GM12878 (cell line): ENCODE data around the gene RNF220. TPM values are rescaled to one million over a fixed set of nuclear protein-coding genes. Genes with fewer than 3 reads are reported as not detected.

Source experiments
- ATAC-seq: fragments of 200-7000 bp; cut with Tn5 transposase; 3 replicates; pipeline ENCODE4 v1.9.1; 2020; ENCODE audit warnings: mild to moderate bottlenecking, moderate library complexity
- BruUV-seq: library from RNA; stranded (reverse); fragments of 400-500 nt; replicated peaks from 2 replicates; lab custom pipeline; 2021; lab: Mats Ljungman, UMichigan
- CTCF ChIA-PET: fragments of 300-600 bp; sonication (Branson Sonifier 250); formaldehyde crosslinking; extraction: SDS; loops from one replicate; lab custom pipeline; 2021; ENCODE audit warnings: inconsistent platforms; lab: Yijun Ruan, JAX
- POLR2A ChIA-PET: fragments of 350-600 bp; formaldehyde crosslinking; extraction: SDS; loops from one replicate; lab custom pipeline; 2021; ENCODE audit warnings: inconsistent platforms; lab: Charles Lee
- RAD21 ChIA-PET: fragments of 300-600 bp; sonication (Branson Sonifier 250); formaldehyde crosslinking; loops from one replicate; lab custom pipeline; 2023; ENCODE audit warnings: antibody characterized with exemption; ENCODE audit not compliant: unreplicated experiment; lab: Charles Lee
- SMC1A ChIA-PET: fragments of 300-600 bp; sonication (Branson Sonifier 250); formaldehyde crosslinking; loops from one replicate; lab custom pipeline; 2023; ENCODE audit not compliant: unreplicated experiment, uncharacterized antibody; lab: Charles Lee
- DNase-seq: peaks from one replicate; pipeline ENCODE4 v3.0.0-alpha.2; 2011; ENCODE audit warnings: low read depth, low spot score
- FAIRE-seq: peaks from 3 replicates; lab custom pipeline; 2011; peaks lifted over from hg19 to GRCh38; lab: Jason Lieb, UNC
- H2AFZ ChIP-seq: 2 replicates; pipeline ENCODE4 v1.6.0; 2011; ENCODE audit warnings: low read depth, low read length, control low read depth; ENCODE audit not compliant: control insufficient read depth
- H3K27ac ChIP-seq: 2 replicates; pipeline ENCODE4 v1.5.1; 2011; ENCODE audit warnings: control low read depth; ENCODE audit not compliant: control insufficient read depth, insufficient read depth
- H3K27me3 ChIP-seq, 2 experiments: replicated peaks in 1 of 2; 2 replicates each; pipeline versions ENCODE4 v1.6.0 to v1.6.1; 2011; ENCODE audit warnings: low read length in 1 of 2; ENCODE audit not compliant: control insufficient read depth in 2 of 2, insufficient read depth in 2 of 2
- H3K36me3 ChIP-seq, 2 experiments: 2 replicates each; pipeline ENCODE4 v1.5.1; 2011; ENCODE audit warnings: low read length in 1 of 2; ENCODE audit not compliant: control insufficient read depth in 2 of 2, insufficient read depth in 2 of 2
- H3K4me1 ChIP-seq: 2 replicates; pipeline ENCODE4 v1.6.1; 2011; ENCODE audit warnings: mild to moderate bottlenecking, low read length, moderate library complexity, mixed read lengths; ENCODE audit not compliant: control insufficient read depth, insufficient read depth
- H3K4me2 ChIP-seq: 2 replicates; pipeline ENCODE4 v1.6.0; 2011; ENCODE audit warnings: control low read depth; ENCODE audit not compliant: control insufficient read depth, insufficient read depth
- H3K4me3 ChIP-seq: fragments of 200-600 bp; sonication (generic); 2 replicates; pipeline ENCODE4 v1.5.1; 2016
- H3K79me2 ChIP-seq: 2 replicates; pipeline ENCODE4 v1.6.0; 2011; ENCODE audit warnings: low read length; ENCODE audit not compliant: control insufficient read depth, insufficient read depth
- H3K9ac ChIP-seq: 2 replicates; pipeline ENCODE4 v1.8.0; 2011; ENCODE audit warnings: low read length, control low read depth, mixed read lengths; ENCODE audit not compliant: control insufficient read depth, insufficient read depth
- H3K9me3 ChIP-seq: replicated peaks from 3 replicates; pipeline ENCODE4 v1.5.1; 2011; ENCODE audit warnings: mild to moderate bottlenecking, low read length; ENCODE audit not compliant: control insufficient read depth, insufficient read depth
- H4K20me1 ChIP-seq: 2 replicates; pipeline ENCODE4 v1.6.0; 2011; ENCODE audit not compliant: control insufficient read depth, insufficient read depth
- ATF7 ChIP-seq: fragments of 450-650 bp; IDR thresholded peaks from 2 replicates; pipeline ENCODE4 v1.6.1; 2016; ENCODE audit warnings: low read depth, mild to moderate bottlenecking
- BCLAF1 ChIP-seq: fragments of 450-650 bp; IDR thresholded peaks from 2 replicates; pipeline ENCODE4 v1.6.1; 2017; ENCODE audit warnings: antibody characterized with exemption, mild to moderate bottlenecking, moderate library complexity
- POU2F2 ChIP-seq: IDR thresholded peaks from 3 replicates; pipeline ENCODE4 v1.6.1; 2011; ENCODE audit warnings: low read depth, mild to moderate bottlenecking, low read length, borderline replicate concordance
- SIN3A ChIP-seq: IDR thresholded peaks from 2 replicates; pipeline ENCODE4 v1.6.1; 2012; ENCODE audit warnings: low read depth, low read length, improper control_type of control experiment
- SMARCA5 ChIP-seq: fragments of 450-650 bp; IDR thresholded peaks from 2 replicates; pipeline ENCODE4 v1.6.1; 2017; ENCODE audit warnings: mild to moderate bottlenecking
- WGBS: methylation state at CpG from one replicate; pipeline ENCODE4 v1.1.6; 2016; ENCODE audit warnings: low lambda C conversion rate; ENCODE audit not compliant: insufficient replicate concordance, insufficient coverage; ENCODE audit errors: missing lambda C conversion rate; 5-methylcytosine and 5-hydroxymethylcytosine counted together
- in situ Hi-C: fragments of 300-500 bp; cut with MboI; formaldehyde crosslinking; loops from 9 replicates; pipeline ENCODE4 v1.14.3; 2018; ENCODE audit warnings: mixed read lengths
- intact Hi-C: fragments of 100-400 bp; cut with micrococcal nuclease; formaldehyde crosslinking; loops from one replicate; pipeline ENCODE4 v1.14.2; 2022; ENCODE audit not compliant: unreplicated experiment
- polyA plus RNA-seq, 11 experiments: library from polyadenylated mRNA; depleted of rRNA in 4 of 11; unstranded in 6 of 11; stranded (reverse) in 5 of 11; fragments of >200 nt; fragmentation: Nextera tagmentation in 4 of 11; fragmentation: Illumina TruSeq in 1 of 11; extraction: Ambion mirVana in 4 of 11; extraction: Trizol in 1 of 11; gene quantifications; 1 replicate in 1 of 11; 2 replicates in 10 of 11; pipeline versions ENCODE4 v1.2.1 to v1.2.3, GENCODE V29; 2011 to 2016; ENCODE audit warnings: inconsistent platforms in 2 of 11, missing spikeins in 2 of 11, low read depth in 1 of 11
- total RNA-seq, 4 experiments: library from RNA; depleted of rRNA in 3 of 4; stranded (reverse); fragments of >200 nt in 3 of 4; fragmentation: Illumina TruSeq in 1 of 4; extraction: Trizol in 1 of 4; gene quantifications; 2 replicates each; pipeline versions ENCODE4 v1.2.1 to v1.2.3, GENCODE V29; 2013 to 2021
- TF ChIP-seq, protein P1 (sequence below): fragments of 450-650 bp; formaldehyde crosslinking; IDR thresholded peaks from 2 replicates; pipeline ENCODE4 v1.4.0; 2022; ENCODE audit warnings: mild to moderate bottlenecking, moderate library complexity
- TF ChIP-seq, protein P2 (sequence below): fragments of 450-650 bp; IDR thresholded peaks from 2 replicates; pipeline ENCODE4 v1.6.1; 2017; ENCODE audit warnings: mild to moderate bottlenecking, low read depth, inconsistent platforms; ENCODE audit not compliant: poor library complexity, severe bottlenecking

The RNF220 gene
- total and polyA plus RNA-seq, 10 of the 15 experiments (the other 5 are each of a cell fraction or from before 2014, with no cell fraction given): 4.6 to 84.1 (median 53.7) TPM

- Histone ChIP-seq H2AFZ (no peak overlapping the region), H3K27me3 (no peaks in the 10 kb centered on the region), H3K4me1 (no peaks in the 10 kb centered on the region), H3K4me3 (no peak overlapping the region), H3K9ac (no peak overlapping the region), H3K79me2 (no peaks in the 10 kb centered on the region), H3K27ac (no peak overlapping the region), H4K20me1 (no peaks in the 10 kb centered on the region), H3K36me3 (no peaks in the 10 kb centered on the region), H3K9me3 (no peaks in the 10 kb centered on the region), H3K4me2 (no peak overlapping the region)
- in situ Hi-C loops: no loop called here
- no peak for DNase-seq
- ChIA-PET RAD21 (no interaction called here), POLR2A (no interaction called here), SMC1A (no interaction called here), CTCF (no interaction called here)
- no TSS peak for BruUV-seq
- intact Hi-C loops: no loop called here
- FAIRE-seq: no peak
- no peak for ATAC-seq
- TF ChIP-seq ATF7: no peak
- TF ChIP-seq SIN3A: no peak
- WGBS: 9% methylated on average over 3 of the region's 3 CpGs
Observed at GRCh38 chr1:44537956-44538355, 132.9 kb downstream of the RNF220 start.

DNA sequence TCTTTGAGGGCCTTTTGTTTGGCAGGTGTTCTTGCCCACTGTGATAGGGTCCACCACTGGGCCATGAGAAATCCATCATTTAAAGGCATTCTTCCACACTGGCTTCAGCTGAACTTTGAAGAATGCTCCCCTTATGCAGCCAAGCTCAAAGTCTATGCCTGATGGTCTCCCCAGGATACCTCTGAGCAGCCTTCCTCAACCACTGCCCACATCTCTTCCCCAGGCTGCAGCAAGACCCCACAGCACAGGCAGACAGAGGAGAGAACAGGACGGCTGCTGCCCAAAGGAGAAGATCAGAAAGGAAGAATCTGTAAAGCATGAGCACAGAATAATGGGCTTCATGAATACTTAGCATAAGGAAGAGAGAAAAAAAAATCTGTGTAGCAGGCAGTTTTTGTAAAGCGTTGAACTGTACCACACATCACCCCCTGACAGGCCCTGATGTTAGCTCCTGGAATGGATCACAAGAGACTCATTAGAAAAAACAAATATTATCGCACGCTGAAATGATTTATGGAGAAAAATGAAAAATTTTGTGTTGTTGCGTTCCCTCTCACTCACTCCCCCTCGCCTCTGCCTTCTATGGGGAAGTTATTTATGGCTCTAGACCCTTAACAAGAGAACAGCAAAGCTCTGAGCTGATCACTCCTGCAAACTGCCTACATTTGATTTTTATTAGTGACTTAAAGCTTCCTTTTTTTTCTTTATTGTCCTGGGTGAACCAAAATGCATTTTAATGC lies 135.1 kb downstream of the RNF220 start:
- Histone ChIP-seq H3K27ac (no peak overlapping the region), H3K9ac (no peak overlapping the region), H3K79me2 (no peaks in the 10 kb centered on the region), H3K4me2 (no peak overlapping the region), H3K4me3 (no peak overlapping the region), H3K4me1 (no peaks in the 10 kb centered on the region), H4K20me1 (no peaks in the 10 kb centered on the region), H3K36me3 (no peaks in the 10 kb centered on the region), H3K27me3 (peaks cover 1 to 9% of the 10 kb centered on the region in 2 experiments; a peak in 1 of 4 replicates), H2AFZ (no peak overlapping the region), H3K9me3 (no peaks in the 10 kb centered on the region)
- ChIA-PET SMC1A (interaction anchor here (0.6 kb wide), 2 partner anchors 160 to 1231 kb away, joined by 3 read pairs; no protein-coding TSS in a partner anchor), RAD21 (no interaction called here), POLR2A (no interaction called here), CTCF (interaction anchor here (0.9 kb wide), 1 partner anchor 32 kb away, joined by 4 read pairs; no protein-coding TSS in a partner anchor)
- BruUV-seq: no TSS peak
- FAIRE-seq (no peak), ATAC-seq (no peak), DNase-seq (no peak)
- intact Hi-C loops (no loop called here), in situ Hi-C loops (no loop called here)
- WGBS: 34% methylated on average over 6 of the region's 6 CpGs
- TF ChIP-seq BCLAF1 (no peak), POU2F2 (no peak), SMARCA5 (no peak)
- TF ChIP-seq, protein P1, sequence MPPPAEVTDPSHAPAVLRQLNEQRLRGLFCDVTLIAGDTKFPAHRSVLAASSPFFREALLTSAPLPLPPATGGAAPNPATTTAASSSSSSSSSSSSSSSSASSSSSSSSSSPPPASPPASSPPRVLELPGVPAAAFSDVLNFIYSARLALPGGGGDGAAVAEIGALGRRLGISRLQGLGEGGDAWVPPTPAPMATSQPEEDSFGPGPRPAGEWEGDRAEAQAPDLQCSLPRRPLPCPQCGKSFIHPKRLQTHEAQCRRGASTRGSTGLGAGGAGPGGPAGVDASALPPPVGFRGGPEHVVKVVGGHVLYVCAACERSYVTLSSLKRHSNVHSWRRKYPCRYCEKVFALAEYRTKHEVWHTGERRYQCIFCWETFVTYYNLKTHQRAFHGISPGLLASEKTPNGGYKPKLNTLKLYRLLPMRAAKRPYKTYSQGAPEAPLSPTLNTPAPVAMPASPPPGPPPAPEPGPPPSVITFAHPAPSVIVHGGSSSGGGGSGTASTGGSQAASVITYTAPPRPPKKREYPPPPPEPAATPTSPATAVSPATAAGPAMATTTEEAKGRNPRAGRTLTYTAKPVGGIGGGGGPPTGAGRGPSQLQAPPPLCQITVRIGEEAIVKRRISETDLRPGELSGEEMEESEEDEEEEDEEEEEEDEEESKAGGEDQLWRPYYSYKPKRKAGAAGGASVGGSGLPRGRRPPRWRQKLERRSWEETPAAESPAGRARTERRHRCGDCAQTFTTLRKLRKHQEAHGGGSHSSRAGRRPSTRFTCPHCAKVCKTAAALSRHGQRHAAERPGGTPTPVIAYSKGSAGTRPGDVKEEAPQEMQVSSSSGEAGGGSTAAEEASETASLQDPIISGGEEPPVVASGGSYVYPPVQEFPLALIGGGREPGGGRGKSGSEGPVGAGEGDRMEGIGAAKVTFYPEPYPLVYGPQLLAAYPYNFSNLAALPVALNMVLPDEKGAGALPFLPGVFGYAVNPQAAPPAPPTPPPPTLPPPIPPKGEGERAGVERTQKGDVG: no peak
- TF ChIP-seq, protein P2, sequence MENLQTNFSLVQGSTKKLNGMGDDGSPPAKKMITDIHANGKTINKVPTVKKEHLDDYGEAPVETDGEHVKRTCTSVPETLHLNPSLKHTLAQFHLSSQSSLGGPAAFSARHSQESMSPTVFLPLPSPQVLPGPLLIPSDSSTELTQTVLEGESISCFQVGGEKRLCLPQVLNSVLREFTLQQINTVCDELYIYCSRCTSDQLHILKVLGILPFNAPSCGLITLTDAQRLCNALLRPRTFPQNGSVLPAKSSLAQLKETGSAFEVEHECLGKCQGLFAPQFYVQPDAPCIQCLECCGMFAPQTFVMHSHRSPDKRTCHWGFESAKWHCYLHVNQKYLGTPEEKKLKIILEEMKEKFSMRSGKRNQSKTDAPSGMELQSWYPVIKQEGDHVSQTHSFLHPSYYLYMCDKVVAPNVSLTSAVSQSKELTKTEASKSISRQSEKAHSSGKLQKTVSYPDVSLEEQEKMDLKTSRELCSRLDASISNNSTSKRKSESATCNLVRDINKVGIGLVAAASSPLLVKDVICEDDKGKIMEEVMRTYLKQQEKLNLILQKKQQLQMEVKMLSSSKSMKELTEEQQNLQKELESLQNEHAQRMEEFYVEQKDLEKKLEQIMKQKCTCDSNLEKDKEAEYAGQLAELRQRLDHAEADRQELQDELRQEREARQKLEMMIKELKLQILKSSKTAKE: no peak
